HG02970 (cell line): ENCODE measurements around the gene PLEKHA5.
A peak's percentile ranks its signal among the peaks of the same experiment; 100 is the strongest.
"Not testable (repeated sequence)": the region's sequence is repeated elsewhere in the genome, so short reads cannot be mapped to it uniquely, and the experiment has no call there.

ENCODE experiments used
- ATAC-seq: cut with Tn5 transposase; IDR thresholded peaks from one replicate; pipeline ENCODE4 v1.9.1; 2021; ENCODE audit warnings: mild to moderate bottlenecking, moderate library complexity, moderate number of reproducible peaks; ENCODE audit not compliant: unreplicated experiment, low FRiP score

The PLEKHA5 gene

DNA sequence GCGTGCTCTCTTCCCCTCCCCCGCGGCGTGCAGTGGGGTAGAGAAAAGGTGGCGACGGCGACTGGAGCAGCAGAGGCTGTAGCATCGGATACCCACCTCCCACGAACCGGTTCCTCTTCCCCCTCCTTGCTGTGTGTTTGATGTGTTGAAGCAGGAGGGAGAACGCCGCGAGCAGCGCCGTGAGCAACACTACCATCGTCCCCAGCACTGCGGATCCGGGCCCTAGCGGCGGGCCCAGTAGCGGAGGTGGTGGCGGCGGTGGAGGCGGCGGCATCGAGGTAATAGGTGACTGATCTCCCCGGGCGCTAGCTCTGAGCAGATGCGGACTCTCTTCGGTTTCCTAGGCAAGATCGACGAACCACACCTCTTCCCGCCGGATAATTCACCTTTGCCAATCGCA lies 176.8 kb downstream of the PLEKHA5 start:
- ATAC-seq = no peak

GRCh38 chr12:19307451-19307850 lies 177.9 kb downstream of the PLEKHA5 start:
- no peak for ATAC-seq

DNA sequence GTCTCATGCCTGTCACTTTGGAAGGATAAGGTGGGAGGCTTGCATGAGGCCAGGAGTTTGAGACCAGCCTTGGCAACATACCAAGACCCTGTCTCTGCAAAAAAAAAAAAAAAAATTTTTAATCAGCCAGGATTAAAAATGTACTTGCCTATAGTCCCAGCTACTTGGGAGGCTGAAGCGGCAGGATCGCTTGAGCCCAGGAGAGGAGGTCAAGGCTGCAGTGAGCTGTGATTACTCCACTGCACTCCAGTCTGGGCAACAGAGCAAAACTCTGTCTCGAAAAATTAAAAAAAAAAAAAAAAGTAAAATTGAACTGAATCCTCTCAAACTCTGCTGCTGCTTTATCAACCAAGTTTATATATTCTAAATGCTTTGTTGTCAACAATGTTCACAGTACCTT lies 181.6 kb downstream of the PLEKHA5 start:
- ATAC-seq = no peak

DNA sequence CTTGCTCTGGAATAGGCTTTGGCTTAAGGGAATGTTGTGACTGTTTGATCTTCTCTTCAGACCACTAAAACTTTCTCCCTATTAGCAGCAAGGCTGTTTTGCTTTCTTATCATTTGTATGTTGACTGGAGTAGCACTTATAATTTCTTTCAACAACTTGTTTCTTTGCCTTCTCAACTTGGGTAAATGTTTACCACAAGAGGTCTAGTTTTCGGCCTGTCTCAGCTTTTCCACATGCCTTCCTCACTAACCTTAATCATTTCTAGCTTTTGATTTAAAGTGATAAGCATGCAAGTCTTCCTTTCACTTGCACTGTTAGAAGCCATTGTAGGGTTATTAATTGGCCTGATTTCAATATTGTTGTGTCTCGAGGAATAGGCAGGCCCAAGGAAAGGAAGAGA lies 183.1 kb downstream of the PLEKHA5 start:
- no peak for ATAC-seq

DNA sequence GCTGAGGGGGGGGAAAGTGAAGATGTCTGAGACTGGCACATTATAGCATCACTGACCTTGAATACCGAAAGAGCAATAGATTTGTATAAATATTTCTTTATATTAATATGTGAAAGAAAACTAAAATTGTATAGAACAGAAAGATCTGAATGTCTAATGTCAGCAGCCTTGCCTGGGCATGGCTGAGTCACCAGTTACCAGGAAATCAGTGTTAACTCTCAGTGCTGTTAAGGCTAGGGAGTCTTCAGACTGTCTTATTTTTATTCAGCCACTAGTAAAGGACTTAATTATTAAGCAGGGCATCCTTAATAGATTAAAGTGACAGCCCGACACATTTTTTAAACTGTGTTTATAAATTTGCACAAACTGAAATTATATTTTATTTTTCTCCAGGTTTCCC lies 186.9 kb downstream of the PLEKHA5 start:
- ATAC-seq = no peak

DNA sequence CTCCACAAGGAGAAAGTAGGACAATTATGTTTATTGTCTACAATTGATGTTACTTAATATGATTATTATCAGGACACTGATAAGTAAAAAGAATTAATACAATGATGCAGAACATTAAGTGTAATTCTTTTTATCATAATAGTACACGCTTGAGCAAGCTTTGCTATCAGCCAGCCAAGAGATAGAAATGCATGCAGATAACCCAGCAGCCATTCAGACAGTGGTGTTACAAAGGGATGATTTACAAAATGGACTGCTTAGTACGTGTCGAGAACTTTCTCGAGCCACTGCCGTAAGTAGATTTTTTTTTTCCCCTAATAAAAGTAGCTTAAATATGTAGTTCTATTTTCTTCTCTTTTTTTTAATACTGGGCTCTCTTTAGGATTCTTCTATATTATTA lies 192.8 kb downstream of the PLEKHA5 start:
- no peak for ATAC-seq

DNA sequence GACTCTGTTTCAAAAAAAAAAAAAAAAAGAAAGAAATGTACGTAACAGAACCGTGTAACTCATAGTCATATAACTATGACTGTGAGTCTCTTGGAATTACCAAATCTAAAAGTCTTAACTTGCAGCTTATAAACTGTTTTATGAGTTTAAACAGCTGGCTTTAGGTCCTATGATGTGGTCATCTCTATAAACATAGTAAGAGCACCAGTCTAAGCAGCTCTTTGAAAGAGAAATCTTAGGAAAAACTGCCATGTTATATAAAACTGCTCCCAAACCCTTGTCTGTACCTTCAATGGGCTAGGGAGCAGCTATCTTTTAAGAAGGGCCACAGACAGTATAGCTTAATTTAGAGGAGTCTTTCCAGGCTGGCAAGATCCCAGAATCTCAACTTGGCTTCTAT lies 194.3 kb downstream of the PLEKHA5 start:
- no peak for ATAC-seq

DNA sequence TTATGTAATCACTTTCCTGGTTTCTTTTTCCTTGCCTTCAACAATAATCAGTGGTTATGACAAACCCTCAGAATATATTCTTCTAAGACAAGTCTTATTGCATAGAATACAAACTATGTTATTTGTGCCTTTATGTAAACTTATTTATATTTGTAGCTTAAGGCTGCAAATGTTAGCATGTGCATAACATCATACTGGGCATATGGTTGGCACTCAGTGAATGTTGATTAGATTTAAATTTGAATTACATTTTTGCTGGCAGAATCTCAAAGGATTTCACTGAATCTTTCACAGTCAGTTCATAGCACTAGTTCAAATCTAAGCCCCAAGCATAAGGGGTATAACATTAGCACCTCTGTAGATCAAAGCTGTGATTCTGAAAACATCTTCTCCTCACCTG lies 196.6 kb downstream of the PLEKHA5 start:
- ATAC-seq = no peak

DNA sequence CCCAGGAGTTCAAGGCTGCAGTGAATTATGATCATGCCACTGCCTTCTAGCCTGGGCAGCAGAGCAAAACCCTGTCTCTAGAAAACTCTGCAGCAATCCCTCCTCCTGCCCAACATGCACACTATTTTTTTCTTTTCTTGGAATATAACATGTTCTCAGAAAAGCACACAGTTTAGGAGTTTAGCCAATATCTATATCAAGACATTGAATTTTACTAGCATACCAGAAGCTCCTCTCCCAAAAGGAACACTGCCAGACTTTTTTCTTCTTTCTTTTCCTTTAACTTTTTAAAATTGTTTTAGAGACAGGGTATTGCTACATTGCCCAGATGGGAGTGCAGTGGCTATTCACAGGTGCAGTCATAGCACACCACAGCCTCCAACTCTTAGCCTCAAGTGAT lies 202.7 kb downstream of the PLEKHA5 start:
- no peak for ATAC-seq

- ATAC-seq = no peak
These were observed 208.9 kb downstream of the PLEKHA5 start for GRCh38 chr12:19338405-19338804.

DNA sequence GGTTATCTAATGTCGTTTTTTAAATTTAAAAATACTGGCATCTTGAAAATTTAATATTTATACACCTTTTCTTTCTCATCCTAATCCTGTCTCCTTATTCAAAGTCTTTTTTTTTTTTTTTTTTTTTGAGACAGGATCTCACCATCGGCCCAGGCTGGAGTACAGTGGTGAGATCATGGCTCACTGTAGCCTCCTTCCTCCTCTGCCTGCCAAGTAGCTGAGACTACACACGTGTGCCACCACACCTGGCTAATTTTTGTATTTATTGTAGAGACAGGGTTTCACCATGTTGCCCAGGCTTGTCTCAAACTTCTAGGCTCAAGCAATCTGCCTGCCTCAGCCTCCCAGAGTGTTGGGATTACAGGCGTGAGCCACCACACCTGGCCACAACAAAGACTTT lies 221.3 kb downstream of the PLEKHA5 start:
- ATAC-seq = not testable (repeated sequence)

DNA sequence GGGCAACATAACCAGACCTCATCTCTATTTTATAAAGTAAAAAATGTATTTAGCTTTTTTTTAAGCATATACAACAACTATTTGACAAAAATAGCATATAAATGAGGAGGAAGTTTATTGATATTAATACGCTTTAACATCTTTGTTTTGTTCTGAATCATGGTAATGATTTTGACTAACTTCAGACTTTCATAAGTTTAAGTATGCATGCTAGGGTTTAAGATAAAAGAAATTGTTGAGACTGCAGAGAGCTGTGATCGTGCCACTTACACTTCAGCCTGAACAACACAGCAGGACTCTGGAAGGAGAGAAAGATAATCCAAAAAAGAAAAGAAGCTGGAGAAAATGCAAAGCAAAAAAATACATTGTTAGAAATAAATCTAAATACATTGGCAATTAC lies 221.8 kb downstream of the PLEKHA5 start:
- ATAC-seq = no peak

DNA sequence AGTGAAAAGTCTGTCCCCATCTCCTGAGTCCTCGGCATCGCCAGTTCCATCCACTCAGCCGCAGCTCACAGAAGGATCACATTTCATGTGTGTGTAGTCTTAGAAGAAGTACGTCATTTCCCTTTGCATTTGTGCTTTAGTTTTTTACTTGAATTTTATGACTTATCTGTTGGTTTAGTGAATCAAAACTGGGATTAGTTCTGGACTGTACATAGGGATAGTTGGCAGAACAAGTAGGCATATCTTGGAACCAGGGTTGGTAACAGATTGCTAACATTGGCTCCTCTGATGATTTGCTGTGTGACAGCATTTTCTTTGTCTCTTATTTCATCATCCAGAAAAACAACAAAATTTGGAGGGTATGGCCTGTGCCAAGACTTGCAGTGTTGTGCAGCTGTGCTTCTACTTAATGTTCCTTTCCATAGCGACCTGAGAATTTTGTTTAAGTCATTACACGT lies 240.2 kb downstream of the PLEKHA5 start:
- ATAC-seq = no peak

GRCh38 chr12:19373586-19373985 lies 244.1 kb downstream of the PLEKHA5 start:
- no peak for ATAC-seq

- no peak for ATAC-seq
These were observed 246.4 kb downstream of the PLEKHA5 start for GRCh38 chr12:19375888-19376287.

- ATAC-seq = no peak
These were observed 247.2 kb downstream of the PLEKHA5 start for GRCh38 chr12:19376691-19377090.

- peak; percentile 83 for ATAC-seq
These were observed 252.6 kb downstream of the PLEKHA5 start for GRCh38 chr12:19382111-19382526.

DNA sequence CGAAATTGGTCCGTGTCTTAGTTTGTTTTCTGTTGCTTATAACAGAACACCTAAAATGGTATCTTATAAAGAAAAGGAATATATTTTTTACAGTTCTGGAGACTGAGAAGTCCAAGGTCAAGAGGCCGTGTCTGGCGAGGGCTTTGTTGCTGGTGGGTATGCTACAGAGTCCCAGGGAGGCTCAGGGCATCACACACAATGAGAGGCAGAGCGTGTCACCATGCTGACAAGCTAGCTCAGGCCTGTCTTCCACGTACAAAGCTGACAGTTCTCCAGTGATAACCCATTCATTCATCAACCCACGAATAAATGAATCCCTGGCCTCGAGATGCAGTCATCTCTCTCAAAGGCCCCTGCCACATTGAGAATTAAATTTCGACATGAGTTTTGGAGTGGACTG lies 253.0 kb downstream of the PLEKHA5 start:
- no peak for ATAC-seq

DNA sequence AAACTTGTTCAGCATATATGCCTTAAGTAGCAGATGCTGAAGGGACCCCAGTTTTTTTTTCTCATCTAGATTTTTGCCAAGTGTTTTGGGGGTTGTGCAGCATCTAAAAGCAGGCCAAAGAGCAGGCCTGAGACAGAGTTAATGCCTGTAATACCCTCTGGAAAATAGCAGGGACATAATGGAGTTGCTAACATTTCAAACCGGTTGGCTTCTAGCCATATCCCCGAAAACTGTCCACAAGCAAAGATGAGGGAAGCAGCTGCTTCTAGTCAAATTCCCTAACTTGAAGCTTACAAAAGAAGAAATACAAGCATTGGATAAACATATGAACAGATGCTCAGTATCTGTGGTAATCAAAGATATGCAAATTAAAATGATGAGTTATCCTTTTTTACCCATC lies 257.6 kb downstream of the PLEKHA5 start:
- no peak for ATAC-seq

- no peak for ATAC-seq
These were observed 258.6 kb downstream of the PLEKHA5 start for GRCh38 chr12:19388131-19388549.

DNA sequence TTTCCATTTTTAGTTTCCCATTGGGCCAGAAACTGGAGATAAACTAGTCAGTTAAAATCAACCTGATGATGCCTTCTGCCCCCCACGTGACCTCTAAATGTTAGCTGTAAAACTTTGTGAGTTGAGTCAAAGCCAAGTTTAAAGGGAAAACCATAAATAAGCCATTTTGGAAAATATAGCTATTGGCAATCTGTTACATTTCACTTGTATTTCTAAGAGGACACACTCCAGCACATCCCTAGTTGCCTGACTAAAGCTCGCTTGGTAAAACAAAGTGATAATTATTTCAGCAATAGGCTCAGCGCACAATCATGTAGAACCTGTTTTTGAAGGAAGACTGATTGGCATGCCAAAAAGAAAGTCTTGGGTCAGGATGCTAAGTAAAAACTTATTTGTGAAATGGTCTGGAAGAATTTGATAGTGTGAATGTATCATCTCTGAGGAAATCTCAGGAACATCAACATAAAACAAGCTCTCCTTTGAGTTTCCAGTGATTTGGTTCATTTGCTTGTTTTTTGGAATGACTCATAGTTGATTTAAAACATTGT lies 260.6 kb downstream of the PLEKHA5 start:
- ATAC-seq = no peak

DNA sequence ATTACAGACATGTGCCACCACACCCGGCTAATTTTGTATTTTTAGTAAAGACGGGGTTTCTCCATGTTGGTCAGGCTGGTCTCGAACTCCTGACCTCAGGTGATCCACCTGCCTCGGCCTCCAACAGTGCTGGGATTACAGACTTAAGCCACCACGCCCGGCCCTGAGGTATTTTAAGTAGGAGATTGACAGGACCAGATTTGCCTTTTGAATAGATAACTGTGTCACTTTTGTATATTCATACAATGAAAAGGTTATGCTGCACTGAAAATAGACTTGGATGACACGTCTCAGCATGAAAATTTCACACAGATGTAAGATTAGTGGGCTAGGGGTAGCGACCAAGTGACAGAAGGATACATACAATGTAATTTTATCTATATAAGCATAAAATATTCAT lies 263.1 kb downstream of the PLEKHA5 start:
- ATAC-seq = not testable (repeated sequence)

- ATAC-seq = no peak
These were observed 264.9 kb downstream of the PLEKHA5 start for GRCh38 chr12:19394385-19394784.
